GM12874 (cell line): ENCODE data around the gene POLR2H.

ENCODE experiments used
- CTCF ChIP-seq: IDR thresholded peaks from 2 replicates; pipeline ENCODE4 v1.5.1; 2011; ENCODE audit warnings: low read depth, mild to moderate bottlenecking, control low read depth, low read length, moderate library complexity; ENCODE audit not compliant: insufficient read depth

The POLR2H gene

DNA sequence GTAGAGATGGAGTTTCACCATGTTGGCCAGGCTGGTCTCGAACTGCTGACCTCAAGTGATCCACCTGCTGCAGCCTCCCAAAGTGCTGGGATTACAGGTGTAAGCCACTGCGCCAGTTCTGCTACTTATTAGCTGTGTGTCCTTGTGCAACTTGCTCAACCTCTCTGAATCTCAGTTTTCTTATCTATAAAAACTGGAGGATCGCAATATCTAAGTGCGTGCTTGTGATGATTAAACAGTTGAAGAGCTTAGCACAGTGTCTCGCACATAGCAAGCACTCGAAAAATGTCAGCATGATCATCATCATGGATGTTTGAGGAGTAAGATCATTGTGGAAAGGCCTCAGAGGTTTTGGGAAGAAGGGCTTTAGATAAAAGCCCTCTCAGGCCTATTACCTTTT lies 10.9 kb upstream of the POLR2H start:
- TF ChIP-seq CTCF = no peak

GRCh38 chr3:184351511-184352148 lies 9.9 kb upstream of the POLR2H start:
- no peak for TF ChIP-seq CTCF

DNA sequence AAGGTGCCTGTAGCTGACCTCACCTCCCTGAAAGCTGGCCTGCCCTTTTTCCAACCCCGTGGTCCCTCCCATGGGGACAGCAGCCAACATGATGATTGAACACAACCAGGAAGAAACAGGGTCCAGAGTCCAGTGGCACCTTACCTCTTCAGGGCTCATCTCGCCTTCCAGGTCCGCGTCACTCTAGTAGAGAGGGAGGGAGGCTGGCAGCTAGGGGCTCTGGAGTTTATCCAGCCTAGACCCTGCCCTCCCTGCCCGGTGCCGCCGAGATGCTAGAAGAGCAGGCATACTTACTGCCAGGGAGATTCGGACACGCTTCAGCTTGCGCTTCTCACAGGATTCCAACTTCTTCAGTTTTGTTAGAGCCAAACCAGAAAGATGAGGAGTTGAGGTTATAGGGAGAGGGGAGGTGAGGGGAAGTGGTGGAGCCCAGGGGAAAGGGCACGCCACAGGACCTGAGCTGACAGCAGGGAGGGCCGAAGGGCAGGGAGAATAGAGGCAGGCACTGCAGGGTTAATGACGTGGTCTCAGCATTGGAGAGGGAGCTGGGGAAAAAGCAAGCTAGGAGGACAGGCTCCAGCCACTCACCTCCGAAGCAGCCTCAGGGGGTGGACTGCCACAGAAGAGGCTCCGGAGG lies 9.2 kb upstream of the POLR2H start:
- TF ChIP-seq CTCF = no peak

DNA sequence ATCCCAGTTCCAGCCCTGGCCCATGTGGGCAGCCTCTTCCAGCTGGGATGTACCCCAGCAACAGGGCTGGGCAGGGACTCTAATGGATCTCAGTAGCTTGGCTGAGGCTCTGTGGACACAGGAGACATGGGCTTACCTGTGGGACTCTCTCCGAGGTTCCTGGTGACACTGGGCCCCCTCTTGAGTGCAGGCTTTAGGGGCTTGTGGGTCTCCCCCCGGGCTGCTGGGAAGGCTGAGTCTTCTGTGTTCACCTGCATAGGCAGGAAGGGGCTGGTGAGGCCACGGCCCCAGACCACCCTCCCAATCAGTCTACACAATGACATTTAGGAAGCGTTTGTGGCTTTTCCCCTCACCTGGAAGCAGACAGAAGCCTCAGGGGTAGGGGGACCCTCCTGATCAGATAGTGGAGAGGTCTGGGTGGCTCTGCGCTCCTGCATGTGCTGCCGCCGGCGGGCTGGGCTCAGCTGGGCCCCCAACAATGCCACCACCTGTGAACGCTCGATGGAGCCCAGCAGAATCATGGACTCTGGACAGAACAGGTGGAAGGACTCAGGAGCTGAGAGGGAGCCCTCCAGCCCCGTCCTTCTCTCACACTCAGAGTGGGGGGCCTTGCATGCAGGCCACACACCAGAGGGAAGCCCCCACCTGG lies 8.5 kb upstream of the POLR2H start:
- TF ChIP-seq CTCF = no peak

DNA sequence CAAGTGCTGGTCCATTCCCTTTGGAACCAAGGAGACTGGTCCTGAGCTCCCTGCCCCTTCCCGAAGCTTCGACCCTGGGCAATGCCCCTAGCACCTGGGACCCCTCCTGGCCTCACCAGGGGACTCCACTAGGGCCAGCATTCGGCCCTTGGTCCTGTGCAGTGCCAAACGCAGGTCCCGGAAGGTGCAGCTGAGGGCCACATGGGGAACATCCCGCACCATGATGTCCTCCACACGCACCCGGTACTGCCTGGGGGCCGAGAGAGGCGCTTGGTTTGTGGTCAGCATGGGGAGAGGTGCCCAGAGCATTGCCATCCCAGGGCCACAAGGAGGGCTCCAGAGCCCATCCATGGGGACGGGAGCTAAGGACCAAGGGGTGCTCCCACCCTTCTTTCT lies 8.0 kb upstream of the POLR2H start:
- TF ChIP-seq CTCF = no peak

GRCh38 chr3:184354121-184354728 lies 7.3 kb upstream of the POLR2H start:
- peak; percentile 88 for TF ChIP-seq CTCF

- no peak for TF ChIP-seq CTCF
Measured at GRCh38 chr3:184354754-184355153, 6.8 kb upstream of the POLR2H start.
